NOMO-1 (cell line): ENCODE results near the gene CAPN8.
A peak's percentile ranks its signal among the peaks of the same experiment; 100 is the strongest.
"Not testable (repeated sequence)": the region's sequence is repeated elsewhere in the genome, so short reads cannot be mapped to it uniquely, and the experiment has no call there.

ENCODE experiments used
- DNase-seq, 2 experiments: peaks; one replicate each; lab custom pipeline; 2025; ENCODE audit not compliant: unreplicated experiment in 2 of 2; lab: John Stamatoyannopoulos, UW

CAPN8 gene

GRCh38 chr1:223534677-223535076 is 130.8 kb downstream of the CAPN8 start:
- DNase-seq: no peak

GRCh38 chr1:223533708-223534107 is 131.8 kb downstream of the CAPN8 start:
- DNase-seq: no peak

- peak; percentile 5 to 33 for DNase-seq
Measured at GRCh38 chr1:223531742-223532341, 133.7 kb downstream of the CAPN8 start.

- no peak for DNase-seq
Measured at GRCh38 chr1:223525957-223526356, 139.5 kb downstream of the CAPN8 start.

GRCh38 chr1:223525546-223525945 is 140.0 kb downstream of the CAPN8 start:
- DNase-seq: no peak

GRCh38 chr1:223524930-223525451 is 140.5 kb downstream of the CAPN8 start:
- DNase-seq: no peak

GRCh38 chr1:223521150-223521549 is 144.4 kb downstream of the CAPN8 start:
- no peak for DNase-seq

GRCh38 chr1:223520200-223520599 is 145.3 kb downstream of the CAPN8 start:
- no peak for DNase-seq

- DNase-seq: no peak
Measured at GRCh38 chr1:223519116-223519515, 146.4 kb downstream of the CAPN8 start.

- not testable (repeated sequence) for DNase-seq
Measured at GRCh38 chr1:223518553-223518952, 146.9 kb downstream of the CAPN8 start.

GRCh38 chr1:223515926-223516325 is 149.6 kb downstream of the CAPN8 start:
- DNase-seq: no peak

GRCh38 chr1:223515421-223515820 is 150.1 kb downstream of the CAPN8 start:
- DNase-seq: no peak

GRCh38 chr1:223514644-223515043 is 150.9 kb downstream of the CAPN8 start:
- no peak for DNase-seq

- DNase-seq: no peak
Measured at GRCh38 chr1:223513309-223513708, 152.2 kb downstream of the CAPN8 start.

GRCh38 chr1:223512057-223512456 is 153.4 kb downstream of the CAPN8 start:
- DNase-seq: no peak

GRCh38 chr1:223508796-223509195 is 156.7 kb downstream of the CAPN8 start:
- DNase-seq: no peak

GRCh38 chr1:223504741-223505140 is 160.8 kb downstream of the CAPN8 start:
- no peak for DNase-seq

GRCh38 chr1:223503348-223503747 is 162.2 kb downstream of the CAPN8 start:
- no peak for DNase-seq

- no peak for DNase-seq
Measured at GRCh38 chr1:223500560-223501425, 164.7 kb downstream of the CAPN8 start.

- DNase-seq: no peak
Measured at GRCh38 chr1:223496883-223497282, 168.6 kb downstream of the CAPN8 start.

GRCh38 chr1:223494926-223495645 is 170.4 kb downstream of the CAPN8 start:
- DNase-seq: no peak
